Tongue (tissue), 2 donors: ENCODE results near the gene ATP9B. TPM values are rescaled to one million over a fixed set of nuclear protein-coding genes. Genes with fewer than 3 reads are reported as not detected.

Experiments used
- DNase-seq: peaks from one replicate; pipeline ENCODE4 v3.0.0-alpha.2; 2015
- total RNA-seq: library from RNA; depleted of rRNA; stranded (reverse); fragments of >200 nt; gene quantifications from one replicate; pipeline ENCODE4 v1.2.3, GENCODE V29; 2014

Gene ATP9B
- total RNA-seq, 1 donor from 2014 or later, result 84.5 TPM

DNA sequence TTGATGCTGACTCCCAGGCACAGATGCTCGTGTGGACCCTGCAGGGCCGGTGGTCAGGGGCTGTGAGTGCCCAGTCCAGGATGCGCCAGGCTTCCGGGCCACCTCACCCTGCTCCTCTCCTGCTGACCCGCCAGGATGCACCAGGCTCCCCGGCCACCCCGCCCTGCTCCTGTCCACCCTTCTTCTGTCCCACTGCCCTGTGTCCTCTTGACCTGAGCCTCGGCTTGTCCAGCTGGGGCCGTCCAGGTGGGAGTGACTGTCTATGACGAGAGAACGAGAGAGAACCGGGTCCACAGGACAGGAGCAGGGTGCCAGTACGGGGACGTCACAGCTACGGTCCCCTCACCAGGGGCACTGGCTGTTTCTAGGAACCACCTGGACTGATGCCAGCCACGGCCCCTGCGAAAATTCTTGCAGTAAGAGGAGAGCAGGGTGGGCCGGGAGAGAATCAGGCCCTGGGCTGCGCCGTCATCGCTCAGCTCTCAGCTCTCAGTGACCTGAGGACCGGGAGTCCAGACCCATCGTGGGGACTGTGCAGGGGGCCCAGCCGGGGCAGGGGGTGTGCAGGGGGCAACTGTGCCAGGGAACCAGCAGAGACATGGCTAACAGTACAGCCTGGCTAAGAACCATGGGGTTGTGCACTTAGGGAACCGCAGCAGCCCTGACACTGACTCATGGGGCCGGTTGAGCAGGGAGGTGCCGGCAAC lies 313.6 kb downstream of the ATP9B start:
- DNase-seq, result no peak

DNA sequence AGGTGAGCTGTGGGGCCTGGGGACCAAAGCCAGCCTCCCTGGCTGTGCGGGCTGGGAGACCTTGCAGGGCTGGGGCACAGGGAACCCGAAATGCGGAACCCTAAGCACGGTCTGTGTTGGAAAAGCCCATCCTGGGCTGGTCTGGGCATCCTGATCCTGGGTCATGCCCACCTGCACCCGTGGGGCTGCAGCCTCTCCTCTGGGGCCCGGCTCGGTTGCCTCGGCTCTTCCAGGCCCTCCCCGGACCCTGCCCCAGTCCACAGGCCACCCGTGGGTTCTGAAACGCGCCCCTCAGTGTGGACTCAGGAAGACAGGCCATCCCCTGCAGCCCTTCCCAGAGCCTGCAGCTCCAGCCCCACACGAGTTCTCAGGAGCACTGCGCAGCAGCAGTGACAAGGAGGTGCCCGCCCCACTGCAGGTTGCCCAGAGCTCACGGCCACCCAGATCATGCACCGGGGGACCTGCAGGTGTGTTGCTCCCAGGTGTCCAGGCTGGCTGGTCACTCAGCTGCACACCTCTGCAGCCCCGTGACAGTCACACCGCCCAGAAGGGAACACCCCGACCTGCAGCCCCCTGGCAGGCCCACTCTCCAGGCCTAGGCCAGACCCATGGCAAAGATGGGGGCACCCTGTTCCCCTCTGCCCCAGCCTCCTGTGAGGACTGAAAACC lies 314.3 kb downstream of the ATP9B start:
- DNase-seq, result no peak

DNA sequence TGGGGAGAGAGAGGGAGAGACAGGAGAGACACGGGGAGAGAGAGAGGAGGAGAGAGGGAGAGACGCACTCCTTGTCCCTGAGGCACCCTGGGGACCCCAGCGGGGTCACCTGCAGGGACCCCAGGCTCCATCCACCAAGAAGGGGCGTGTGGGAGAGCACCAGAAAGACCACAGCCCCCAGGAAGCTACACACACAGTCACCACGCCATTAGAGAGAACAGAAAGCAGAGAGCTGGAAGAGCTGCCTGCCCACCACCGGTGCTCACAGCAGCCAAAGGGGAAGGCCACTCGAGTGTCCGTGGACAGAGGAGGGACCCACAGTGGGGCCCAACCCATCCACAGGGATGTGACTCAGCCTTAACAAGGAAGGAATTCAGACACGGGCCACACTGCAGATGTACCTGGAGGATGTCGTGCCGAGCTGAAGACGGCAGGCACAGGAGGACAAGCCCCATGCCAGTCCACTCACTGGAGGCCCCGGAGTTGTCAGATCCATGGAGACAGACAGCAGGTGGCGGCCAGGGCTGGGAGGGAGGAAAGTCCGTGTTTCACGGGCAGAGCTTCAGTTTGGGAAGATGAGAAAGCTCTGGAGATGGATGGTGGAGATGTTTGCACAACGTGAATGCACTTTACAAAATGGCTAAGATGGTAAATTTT lies 315.1 kb downstream of the ATP9B start:
- DNase-seq, result no peak

GRCh38 chr18:79384834-79385233 lies 315.6 kb downstream of the ATP9B start:
- DNase-seq, result no peak

DNA sequence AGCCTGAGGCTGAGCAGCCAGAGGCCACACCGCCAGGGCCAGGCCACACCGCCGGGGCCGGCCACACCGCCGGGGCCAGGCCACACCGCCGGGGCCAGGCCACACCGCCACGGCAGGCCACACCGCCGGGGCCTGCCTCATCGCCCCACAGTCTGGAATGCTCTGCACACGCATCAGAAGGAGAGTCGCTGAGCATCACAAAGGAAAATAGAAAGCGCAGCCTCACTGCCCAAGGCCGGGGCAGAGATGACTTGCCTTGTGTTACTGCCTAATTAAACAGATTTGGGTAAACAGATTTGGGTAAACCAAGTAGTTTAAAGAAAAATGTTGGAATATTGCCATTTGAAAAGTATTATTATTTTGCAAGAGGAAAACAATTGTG lies 316.1 kb downstream of the ATP9B start:
- DNase-seq, result no peak

- no peak for DNase-seq
Measured at GRCh38 chr18:79385708-79386341, 316.6 kb downstream of the ATP9B start.

DNA sequence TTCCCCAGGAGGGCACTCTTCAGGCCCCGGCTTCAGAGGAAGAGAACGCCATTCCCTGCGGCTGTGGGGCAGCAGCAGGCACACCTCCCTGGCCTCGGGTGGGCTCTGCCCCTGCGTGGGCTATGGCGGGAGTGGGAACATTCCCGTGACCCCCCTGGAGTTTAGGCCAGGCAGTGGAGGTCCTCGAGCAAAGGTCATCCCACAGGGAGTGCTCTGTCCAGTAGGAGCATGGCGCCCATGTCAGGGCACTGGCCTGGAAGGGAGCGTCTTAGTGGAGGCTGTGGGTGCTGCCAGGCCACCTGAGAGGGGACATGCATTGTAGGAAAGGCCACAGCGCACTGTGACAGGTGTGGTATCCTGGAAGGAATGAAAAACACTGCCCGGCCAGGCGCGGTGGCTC lies 317.4 kb downstream of the ATP9B start:
- no peak for DNase-seq

GRCh38 chr18:79387214-79387613 lies 318.0 kb downstream of the ATP9B start:
- DNase-seq, result no peak

- DNase-seq, result no peak
Measured at GRCh38 chr18:79387615-79388014, 318.4 kb downstream of the ATP9B start.

DNA sequence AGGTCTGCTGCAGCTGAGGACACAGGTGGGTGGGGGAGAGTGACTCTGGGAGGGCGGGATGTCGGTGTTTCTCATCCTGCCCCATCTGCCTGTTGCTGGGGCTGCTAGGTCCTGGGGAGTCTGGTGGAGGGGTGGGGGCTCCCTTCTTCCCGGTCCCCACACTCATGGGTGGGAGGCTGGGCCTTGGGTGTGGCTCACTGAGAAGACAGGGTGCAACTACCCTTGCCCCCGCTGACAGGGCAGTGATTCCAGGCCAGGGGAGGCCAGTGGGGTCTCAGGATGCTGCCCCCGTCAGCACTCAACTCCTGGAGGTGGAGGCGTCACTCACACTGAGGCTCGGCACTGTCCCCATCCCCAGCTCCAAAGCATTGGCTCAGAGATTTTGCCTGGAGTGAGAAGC lies 318.8 kb downstream of the ATP9B start:
- no peak for DNase-seq

DNA sequence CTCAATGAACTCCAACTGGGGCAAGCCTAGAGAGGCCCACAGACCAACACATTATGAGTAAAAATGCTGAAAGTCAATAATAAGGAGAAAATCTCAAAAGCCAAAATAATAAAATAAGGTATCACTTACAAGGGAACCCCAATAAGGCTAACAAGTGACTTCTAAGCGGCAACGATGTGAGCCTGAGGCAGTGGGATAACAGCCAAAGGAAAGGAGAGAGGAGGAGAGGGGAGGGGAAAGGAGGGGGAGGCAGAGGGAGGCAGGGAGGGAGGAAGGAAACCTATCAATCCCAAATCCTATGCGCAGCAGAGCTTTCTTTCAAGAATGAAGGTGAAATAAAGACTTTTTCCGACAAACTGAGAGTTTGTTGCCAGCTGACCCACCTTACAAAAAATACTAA lies 320.5 kb downstream of the ATP9B start:
- no peak for DNase-seq

DNA sequence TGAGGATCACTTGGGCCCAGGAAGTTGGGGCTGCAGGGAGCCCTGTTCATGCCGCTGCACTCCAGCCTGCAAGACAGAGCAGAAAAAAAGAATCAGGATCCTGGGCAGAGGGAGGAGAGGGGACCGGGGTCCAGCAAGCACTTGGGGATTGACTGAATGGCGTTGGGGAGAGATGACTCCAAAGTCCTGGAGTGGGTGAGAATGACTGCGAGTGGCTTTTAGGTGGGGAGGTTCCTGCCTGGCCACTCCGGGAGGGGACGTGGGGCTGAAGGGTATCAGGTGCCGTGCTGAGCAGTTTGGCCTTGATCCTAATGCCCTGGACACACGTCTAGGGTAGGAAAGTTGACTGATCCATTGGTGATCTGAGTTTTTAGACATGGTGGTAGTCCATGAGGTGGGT lies 323.0 kb downstream of the ATP9B start:
- no peak for DNase-seq

DNA sequence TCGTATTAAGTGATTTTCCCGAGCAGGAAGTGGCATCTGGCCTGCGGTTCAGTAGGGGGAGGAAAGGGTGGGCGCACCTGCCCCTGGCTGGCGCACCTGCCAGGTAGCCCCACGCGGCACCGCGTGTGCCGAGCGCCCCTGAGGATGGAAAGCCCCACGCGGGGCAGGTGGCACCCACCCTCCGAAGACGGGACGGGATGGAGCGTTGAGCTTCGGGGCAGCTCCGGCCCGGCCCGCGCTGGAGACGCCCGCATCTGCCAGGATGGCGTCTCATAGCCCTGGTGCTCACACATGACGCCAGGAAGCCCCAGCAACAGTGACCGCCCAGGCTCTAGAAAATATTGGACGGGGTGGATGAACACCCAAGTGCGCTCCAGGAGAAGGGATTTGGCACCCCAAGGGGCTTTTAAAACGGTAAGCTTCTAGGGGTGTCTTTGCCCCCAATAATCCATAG lies 324.0 kb downstream of the ATP9B start:
- no peak for DNase-seq

DNA sequence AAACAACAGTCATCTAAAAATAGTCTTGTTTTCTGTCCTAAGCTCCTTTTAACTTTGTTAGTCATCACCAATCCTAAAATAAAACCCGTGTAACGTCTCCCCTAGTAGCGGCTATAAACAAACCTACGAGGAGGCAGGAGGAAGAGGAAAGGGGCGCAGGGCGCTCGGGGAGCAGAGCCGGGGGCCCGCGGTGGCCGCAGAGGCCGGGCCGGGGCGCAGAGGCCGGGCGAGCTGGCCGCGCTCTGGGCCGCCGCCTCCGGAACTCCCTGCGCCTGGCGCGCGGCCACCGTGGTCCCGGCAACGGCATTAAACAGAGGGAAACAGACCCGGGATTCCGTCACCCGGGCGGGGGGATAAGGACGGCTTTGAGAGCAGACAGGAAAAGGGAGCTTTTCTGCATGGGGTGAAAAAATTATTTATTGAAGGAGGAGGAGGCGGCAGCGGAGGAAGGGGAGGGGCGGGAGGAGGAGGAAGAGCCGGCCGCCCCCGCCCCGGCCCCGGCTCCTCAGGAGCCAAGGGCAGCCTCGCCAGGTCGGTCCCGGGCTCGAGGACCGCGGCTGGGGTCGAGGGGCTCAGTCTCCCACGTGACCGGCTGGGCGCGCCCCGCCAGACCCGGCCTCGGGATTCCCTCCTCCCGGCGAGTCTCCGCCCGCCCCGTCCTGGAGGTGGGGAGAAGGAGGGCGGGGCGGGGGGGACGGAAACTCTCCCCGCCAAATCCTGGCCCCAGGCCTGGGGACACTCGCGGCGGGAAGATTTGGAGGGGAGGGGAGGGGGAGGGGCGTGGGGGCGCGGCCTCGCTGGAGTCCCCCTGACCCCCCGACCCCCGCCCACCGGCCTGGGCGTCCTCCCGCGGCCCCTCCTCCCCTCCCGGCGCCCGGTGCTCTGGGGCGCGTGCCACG lies 324.7 kb downstream of the ATP9B start:
- peak; percentile 97 for DNase-seq

- peak; percentile 89 for DNase-seq
Measured at GRCh38 chr18:79394534-79395307, 325.5 kb downstream of the ATP9B start.

- DNase-seq, result no peak
Measured at GRCh38 chr18:79395308-79395640, 326.1 kb downstream of the ATP9B start.

- peak; percentile 92 for DNase-seq
Measured at GRCh38 chr18:79395761-79396404, 326.7 kb downstream of the ATP9B start, which contains the start of gene NFATC1. Gene NFATC1, plus strand, starts transcription at chr18:79395930. Its CDS starts 295 bp downstream, at chr18:79396225.

DNA sequence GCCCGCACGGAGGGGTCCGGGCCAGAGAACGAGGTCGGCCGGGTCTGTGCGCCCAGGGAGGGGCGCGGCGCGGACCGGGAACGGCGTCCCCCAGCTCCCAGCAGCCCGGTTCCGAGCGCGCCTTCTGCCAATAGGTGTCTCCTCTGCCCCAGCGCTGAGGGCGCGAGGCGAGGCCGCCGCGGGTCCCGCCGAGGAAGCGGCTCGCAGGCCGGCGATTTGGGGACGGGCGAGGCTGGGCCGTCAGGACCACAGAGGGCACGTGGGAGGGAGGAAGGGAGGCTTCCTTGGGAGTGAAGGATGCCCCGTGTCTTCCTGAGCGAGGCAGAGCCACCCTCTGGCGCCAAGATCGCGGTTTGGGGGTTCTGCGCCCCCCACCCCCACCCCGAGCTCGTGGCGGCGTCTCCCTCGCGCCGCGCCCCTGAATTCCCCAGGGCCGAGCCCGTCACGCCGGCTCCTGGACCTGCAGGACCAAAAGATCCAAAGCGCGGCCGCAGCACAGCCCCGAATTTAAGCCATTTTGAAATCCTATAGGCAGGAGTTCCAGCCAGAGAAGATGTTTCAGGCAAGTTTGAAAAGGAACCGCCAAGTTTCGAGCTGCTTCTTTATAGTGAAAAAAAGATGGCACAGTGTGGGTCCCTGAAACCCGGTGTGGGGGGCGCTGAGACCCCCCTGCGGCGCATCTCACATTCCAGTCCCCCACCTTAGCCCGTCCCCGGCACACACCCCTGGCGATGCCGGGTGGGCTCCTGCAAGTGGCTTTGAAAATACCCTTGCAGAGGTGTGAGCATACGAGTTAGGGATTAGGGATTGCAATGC lies 327.4 kb downstream of the ATP9B start:
- DNase-seq, result peak; percentile 73

- no peak for DNase-seq
Measured at GRCh38 chr18:79397247-79397829, 328.1 kb downstream of the ATP9B start.
